ENCODE data around the gene ANKRD55.

ANKRD55 gene

GRCh38 chr5:56064984-56065383 lies 168.1 kb downstream of the ANKRD55 start:
- Histone ChIP-seq H3K27ac (ENCODE audit: low read depth, low read length) (no peak overlapping the region), H2AFZ (ENCODE audit: low read length, unreplicated experiment) (no peak overlapping the region), H3K27me3 (ENCODE audit: insufficient read depth, low read length) (no peaks in the 10 kb centered on the region), H3K4me3 (ENCODE audit: low read depth, low read length) (no peak overlapping the region), H3K4me1 (ENCODE audit: control insufficient read depth, insufficient read depth, low read length, unreplicated experiment) (peaks cover 4% of the 10 kb centered on the region), H3K36me3 (ENCODE audit: insufficient read depth, low read length) (no peaks in the 10 kb centered on the region), H3K79me2 (ENCODE audit: control insufficient read depth, insufficient read depth, low read length, unreplicated experiment) (no peaks in the 10 kb centered on the region)

GRCh38 chr5:56060276-56061110 lies 172.6 kb downstream of the ANKRD55 start:
- Histone ChIP-seq H3K27ac (ENCODE audit: low read depth, low read length) (no peak overlapping the region), H3K4me3 (ENCODE audit: low read depth, low read length) (no peak overlapping the region), H3K27me3 (ENCODE audit: insufficient read depth, low read length) (no peaks in the 10 kb centered on the region), H2AFZ (ENCODE audit: low read length, unreplicated experiment) (no peak overlapping the region), H3K36me3 (ENCODE audit: insufficient read depth, low read length) (no peaks in the 10 kb centered on the region), H3K79me2 (ENCODE audit: control insufficient read depth, insufficient read depth, low read length, unreplicated experiment) (no peaks in the 10 kb centered on the region), H3K4me1 (ENCODE audit: control insufficient read depth, insufficient read depth, low read length, unreplicated experiment) (peaks cover 20% of the 10 kb centered on the region)

- no peaks in the 10 kb centered on the region for H3K36me3 ChIP-seq (ENCODE audit: insufficient read depth, low read length)
- no peaks in the 10 kb centered on the region for H3K79me2 ChIP-seq (ENCODE audit: control insufficient read depth, insufficient read depth, low read length, unreplicated experiment)
- peaks cover 16% of the 10 kb centered on the region for H3K4me1 ChIP-seq (ENCODE audit: control insufficient read depth, insufficient read depth, low read length, unreplicated experiment)
- no peak overlapping the region for H2AFZ ChIP-seq (ENCODE audit: low read length, unreplicated experiment)
- H3K27ac ChIP-seq (ENCODE audit: low read depth, low read length) = no peak overlapping the region
- no peaks in the 10 kb centered on the region for H3K27me3 ChIP-seq (ENCODE audit: insufficient read depth, low read length)
- H3K4me3 ChIP-seq (ENCODE audit: low read depth, low read length) = no peak overlapping the region
These were observed 173.3 kb downstream of the ANKRD55 start for GRCh38 chr5:56059854-56060253.

GRCh38 chr5:56056875-56057274 lies 176.3 kb downstream of the ANKRD55 start:
- no peak overlapping the region for H2AFZ ChIP-seq (ENCODE audit: low read length, unreplicated experiment)
- H3K4me3 ChIP-seq (ENCODE audit: low read depth, low read length) = no peak overlapping the region
- H3K27ac ChIP-seq (ENCODE audit: low read depth, low read length) = no peak overlapping the region
- no peaks in the 10 kb centered on the region; the same call in 1 of the 2 replicates for H3K36me3 ChIP-seq (ENCODE audit: insufficient read depth, low read length)
- no peaks in the 10 kb centered on the region for H3K27me3 ChIP-seq (ENCODE audit: insufficient read depth, low read length)
- peaks cover 16% of the 10 kb centered on the region for H3K4me1 ChIP-seq (ENCODE audit: control insufficient read depth, insufficient read depth, low read length, unreplicated experiment)
- no peaks in the 10 kb centered on the region for H3K79me2 ChIP-seq (ENCODE audit: control insufficient read depth, insufficient read depth, low read length, unreplicated experiment)

- no peak overlapping the region for H2AFZ ChIP-seq (ENCODE audit: low read length, unreplicated experiment)
- no peaks in the 10 kb centered on the region for H3K79me2 ChIP-seq (ENCODE audit: control insufficient read depth, insufficient read depth, low read length, unreplicated experiment)
- H3K27ac ChIP-seq (ENCODE audit: low read depth, low read length) = no peak overlapping the region
- H3K36me3 ChIP-seq (ENCODE audit: insufficient read depth, low read length) = no peaks in the 10 kb centered on the region; the same call in 1 of the 2 replicates
- H3K4me1 ChIP-seq (ENCODE audit: control insufficient read depth, insufficient read depth, low read length, unreplicated experiment) = peaks cover 18% of the 10 kb centered on the region
- no peaks in the 10 kb centered on the region for H3K27me3 ChIP-seq (ENCODE audit: insufficient read depth, low read length)
- H3K4me3 ChIP-seq (ENCODE audit: low read depth, low read length) = no peak overlapping the region
These were observed 177.3 kb downstream of the ANKRD55 start for GRCh38 chr5:56055859-56056258.

GRCh38 chr5:56055287-56055686 lies 177.8 kb downstream of the ANKRD55 start:
- Histone ChIP-seq H3K36me3 (ENCODE audit: insufficient read depth, low read length) (no peaks in the 10 kb centered on the region; the same call in 1 of the 2 replicates), H3K4me1 (ENCODE audit: control insufficient read depth, insufficient read depth, low read length, unreplicated experiment) (peaks cover 20% of the 10 kb centered on the region), H3K27ac (ENCODE audit: low read depth, low read length) (no peak overlapping the region), H2AFZ (ENCODE audit: low read length, unreplicated experiment) (no peak overlapping the region), H3K27me3 (ENCODE audit: insufficient read depth, low read length) (no peaks in the 10 kb centered on the region), H3K79me2 (ENCODE audit: control insufficient read depth, insufficient read depth, low read length, unreplicated experiment) (no peaks in the 10 kb centered on the region), H3K4me3 (ENCODE audit: low read depth, low read length) (no peak overlapping the region)

- no peak overlapping the region for H3K27ac ChIP-seq (ENCODE audit: low read depth, low read length)
- H3K36me3 ChIP-seq (ENCODE audit: insufficient read depth, low read length) = no peaks in the 10 kb centered on the region; the same call in 1 of the 2 replicates
- no peak overlapping the region for H2AFZ ChIP-seq (ENCODE audit: low read length, unreplicated experiment)
- no peaks in the 10 kb centered on the region for H3K27me3 ChIP-seq (ENCODE audit: insufficient read depth, low read length)
- no peak overlapping the region for H3K4me3 ChIP-seq (ENCODE audit: low read depth, low read length)
- H3K79me2 ChIP-seq (ENCODE audit: control insufficient read depth, insufficient read depth, low read length, unreplicated experiment) = no peaks in the 10 kb centered on the region
- peaks cover 20% of the 10 kb centered on the region for H3K4me1 ChIP-seq (ENCODE audit: control insufficient read depth, insufficient read depth, low read length, unreplicated experiment)
These were observed 178.5 kb downstream of the ANKRD55 start for GRCh38 chr5:56054666-56055065.

GRCh38 chr5:56053363-56053762 lies 179.8 kb downstream of the ANKRD55 start:
- no peak overlapping the region for H2AFZ ChIP-seq (ENCODE audit: low read length, unreplicated experiment)
- peaks cover 13% of the 10 kb centered on the region for H3K4me1 ChIP-seq (ENCODE audit: control insufficient read depth, insufficient read depth, low read length, unreplicated experiment)
- H3K79me2 ChIP-seq (ENCODE audit: control insufficient read depth, insufficient read depth, low read length, unreplicated experiment) = no peaks in the 10 kb centered on the region
- H3K27me3 ChIP-seq (ENCODE audit: insufficient read depth, low read length) = no peaks in the 10 kb centered on the region
- H3K4me3 ChIP-seq (ENCODE audit: low read depth, low read length) = no peak overlapping the region
- no peak overlapping the region for H3K27ac ChIP-seq (ENCODE audit: low read depth, low read length)
- H3K36me3 ChIP-seq (ENCODE audit: insufficient read depth, low read length) = no peaks in the 10 kb centered on the region; the same call in 1 of the 2 replicates

- no peaks in the 10 kb centered on the region for H3K27me3 ChIP-seq (ENCODE audit: insufficient read depth, low read length)
- H2AFZ ChIP-seq (ENCODE audit: low read length, unreplicated experiment) = no peak overlapping the region
- H3K4me1 ChIP-seq (ENCODE audit: control insufficient read depth, insufficient read depth, low read length, unreplicated experiment) = peaks cover 7% of the 10 kb centered on the region
- no peak overlapping the region for H3K27ac ChIP-seq (ENCODE audit: low read depth, low read length)
- no peak overlapping the region for H3K4me3 ChIP-seq (ENCODE audit: low read depth, low read length)
- H3K36me3 ChIP-seq (ENCODE audit: insufficient read depth, low read length) = no peaks in the 10 kb centered on the region; the same call in 1 of the 2 replicates
- no peaks in the 10 kb centered on the region for H3K79me2 ChIP-seq (ENCODE audit: control insufficient read depth, insufficient read depth, low read length, unreplicated experiment)
These were observed 180.4 kb downstream of the ANKRD55 start for GRCh38 chr5:56052735-56053134.

- Histone ChIP-seq H3K4me3 (ENCODE audit: low read depth, low read length) (no peak overlapping the region), H3K4me1 (ENCODE audit: control insufficient read depth, insufficient read depth, low read length, unreplicated experiment) (peaks cover 5% of the 10 kb centered on the region), H2AFZ (ENCODE audit: low read length, unreplicated experiment) (peak overlapping the region; percentile 30), H3K27ac (ENCODE audit: low read depth, low read length) (no peak overlapping the region), H3K36me3 (ENCODE audit: insufficient read depth, low read length) (no peaks in the 10 kb centered on the region; the same call in 1 of the 2 replicates), H3K27me3 (ENCODE audit: insufficient read depth, low read length) (no peaks in the 10 kb centered on the region), H3K79me2 (ENCODE audit: control insufficient read depth, insufficient read depth, low read length, unreplicated experiment) (no peaks in the 10 kb centered on the region)
These were observed 182.4 kb downstream of the ANKRD55 start for GRCh38 chr5:56050551-56051255.

All from ACC112 (cell line).